ENCODE measurements around the gene ESAM.

DNA sequence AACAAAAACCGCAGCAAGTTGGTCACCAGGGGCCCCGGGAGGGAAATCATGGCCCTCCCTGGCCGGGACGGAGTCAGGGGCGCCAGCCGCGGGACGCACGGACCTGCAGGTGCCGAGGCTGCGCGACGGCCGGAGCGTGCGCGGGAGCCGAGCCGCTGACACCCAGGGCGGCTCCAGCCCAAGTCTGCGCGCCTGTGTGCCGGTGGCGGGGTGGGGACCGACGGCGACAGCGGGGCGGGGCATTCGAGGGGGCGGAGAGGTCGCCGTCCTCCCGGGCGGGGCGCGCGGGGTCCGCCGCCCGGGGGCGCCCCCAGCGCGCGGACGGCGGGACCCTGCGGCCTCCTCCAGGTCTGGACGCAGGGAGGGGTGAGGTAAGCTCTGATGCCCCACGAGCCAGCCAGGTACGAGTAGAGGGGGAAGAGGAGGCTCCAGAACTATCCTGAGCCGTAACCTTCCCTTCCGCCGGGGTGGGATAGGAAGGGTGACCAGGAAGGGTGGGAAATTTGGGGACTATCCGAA lies at the start of gene ESAM:
- TF ChIP-seq, protein P1, sequence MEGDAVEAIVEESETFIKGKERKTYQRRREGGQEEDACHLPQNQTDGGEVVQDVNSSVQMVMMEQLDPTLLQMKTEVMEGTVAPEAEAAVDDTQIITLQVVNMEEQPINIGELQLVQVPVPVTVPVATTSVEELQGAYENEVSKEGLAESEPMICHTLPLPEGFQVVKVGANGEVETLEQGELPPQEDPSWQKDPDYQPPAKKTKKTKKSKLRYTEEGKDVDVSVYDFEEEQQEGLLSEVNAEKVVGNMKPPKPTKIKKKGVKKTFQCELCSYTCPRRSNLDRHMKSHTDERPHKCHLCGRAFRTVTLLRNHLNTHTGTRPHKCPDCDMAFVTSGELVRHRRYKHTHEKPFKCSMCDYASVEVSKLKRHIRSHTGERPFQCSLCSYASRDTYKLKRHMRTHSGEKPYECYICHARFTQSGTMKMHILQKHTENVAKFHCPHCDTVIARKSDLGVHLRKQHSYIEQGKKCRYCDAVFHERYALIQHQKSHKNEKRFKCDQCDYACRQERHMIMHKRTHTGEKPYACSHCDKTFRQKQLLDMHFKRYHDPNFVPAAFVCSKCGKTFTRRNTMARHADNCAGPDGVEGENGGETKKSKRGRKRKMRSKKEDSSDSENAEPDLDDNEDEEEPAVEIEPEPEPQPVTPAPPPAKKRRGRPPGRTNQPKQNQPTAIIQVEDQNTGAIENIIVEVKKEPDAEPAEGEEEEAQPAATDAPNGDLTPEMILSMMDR (IDR thresholded peaks at IDR 0.05) = no peak
- peak; percentile 34 to 51 for TF ChIP-seq POLR2A (IDR thresholded peaks at IDR 0.05)
